CD4-positive, alpha-beta T cell treated with Interleukin-4 for 4 hours (primary cell): Measurements from ENCODE around the gene CPNE2.
A peak's percentile ranks its signal among the peaks of the same experiment; 100 is the strongest.
"Not testable (repeated sequence)": the region's sequence is repeated elsewhere in the genome, so short reads cannot be mapped to it uniquely, and the experiment has no call there.

Experiments
- DNase-seq: peaks from one replicate; pipeline ENCODE4 v3.0.0-alpha.2; 2020

The CPNE2 gene

DNA sequence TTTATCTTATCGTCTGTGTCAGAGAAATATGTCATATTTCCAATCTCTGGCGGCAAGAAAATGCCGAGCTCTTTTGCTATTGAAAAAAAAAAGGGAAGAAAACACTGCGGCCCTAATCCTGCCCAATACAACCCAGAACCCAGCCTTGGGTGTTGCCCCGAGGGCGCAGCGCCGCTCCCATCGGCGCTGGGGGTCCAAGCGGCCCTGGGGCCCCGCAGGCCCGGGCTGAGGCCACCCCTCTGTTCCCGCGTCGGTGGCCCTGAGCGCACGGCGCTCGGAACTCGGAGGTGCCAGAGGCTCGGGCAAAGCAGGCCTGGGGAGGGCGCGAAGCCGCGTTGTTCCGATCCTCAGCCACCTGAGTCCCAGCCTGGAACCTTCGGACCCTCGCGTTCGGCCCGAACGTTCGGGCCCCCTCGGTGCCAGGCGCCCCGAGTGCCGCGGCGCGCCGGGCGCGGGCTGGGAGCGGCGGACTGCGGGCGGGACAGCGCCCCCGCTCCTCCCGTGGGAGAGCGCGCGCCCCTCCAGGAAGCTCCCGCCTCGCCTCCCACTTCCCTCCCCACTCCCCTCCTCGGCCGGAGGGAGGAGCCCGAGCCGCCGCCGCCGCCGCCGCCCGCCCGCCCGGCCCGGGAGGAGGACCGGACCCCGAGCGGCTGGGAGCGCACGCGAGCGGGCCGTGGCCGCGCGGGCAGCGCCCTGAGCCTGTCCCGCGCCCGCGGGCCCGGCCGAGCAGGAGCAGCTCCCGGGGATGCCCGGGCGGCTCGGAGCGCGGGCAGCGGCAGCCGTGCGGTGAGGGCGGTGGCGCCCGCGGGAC lies at the start of gene CPNE2:
Gene CPNE2 (plus strand): TSS at position 609 of the 811 bp plus-strand sequence. CDS start 18,160 bp downstream, outside the sequence.
- peak; percentile 5 for DNase-seq

GRCh38 chr16:57043248-57043647 lies 49.1 kb upstream of the CPNE2 start:
- no peak for DNase-seq

DNA sequence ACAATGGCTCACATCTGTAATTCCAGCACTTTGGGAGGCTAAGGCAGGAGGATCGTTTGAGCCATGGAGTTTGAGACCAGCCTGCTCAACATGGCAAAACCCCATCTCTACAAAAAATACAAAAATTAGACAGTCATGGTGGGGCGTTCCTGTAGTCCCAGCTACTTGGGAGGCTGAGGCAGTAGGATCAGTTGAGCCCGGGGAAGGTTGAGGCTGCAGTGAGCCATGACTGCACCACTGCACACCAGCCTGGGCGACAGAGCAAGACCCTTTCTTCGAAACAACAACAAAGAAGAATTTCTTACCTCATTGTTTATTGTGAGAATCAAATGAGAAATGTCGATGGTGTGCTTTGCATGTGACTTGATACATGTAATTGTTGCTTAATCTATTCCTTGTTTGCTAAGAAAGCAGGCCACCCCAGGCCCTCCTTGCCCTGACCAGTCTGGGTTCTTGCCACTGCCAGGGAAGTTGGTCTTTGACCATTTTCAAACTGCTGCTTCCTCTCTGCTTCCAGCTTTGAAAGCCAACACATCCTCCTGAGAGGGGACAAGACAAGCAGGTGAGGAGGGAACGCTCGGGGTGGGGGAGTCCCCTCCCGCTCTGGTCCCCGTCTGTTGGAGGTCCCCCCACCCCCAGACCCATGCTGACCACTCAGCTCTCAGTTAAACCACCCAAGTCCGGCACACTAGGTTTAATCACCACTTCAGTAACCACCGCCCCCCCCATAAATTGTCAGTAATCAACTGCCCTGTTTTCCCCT lies 47.3 kb upstream of the CPNE2 start:
- no peak for DNase-seq

DNA sequence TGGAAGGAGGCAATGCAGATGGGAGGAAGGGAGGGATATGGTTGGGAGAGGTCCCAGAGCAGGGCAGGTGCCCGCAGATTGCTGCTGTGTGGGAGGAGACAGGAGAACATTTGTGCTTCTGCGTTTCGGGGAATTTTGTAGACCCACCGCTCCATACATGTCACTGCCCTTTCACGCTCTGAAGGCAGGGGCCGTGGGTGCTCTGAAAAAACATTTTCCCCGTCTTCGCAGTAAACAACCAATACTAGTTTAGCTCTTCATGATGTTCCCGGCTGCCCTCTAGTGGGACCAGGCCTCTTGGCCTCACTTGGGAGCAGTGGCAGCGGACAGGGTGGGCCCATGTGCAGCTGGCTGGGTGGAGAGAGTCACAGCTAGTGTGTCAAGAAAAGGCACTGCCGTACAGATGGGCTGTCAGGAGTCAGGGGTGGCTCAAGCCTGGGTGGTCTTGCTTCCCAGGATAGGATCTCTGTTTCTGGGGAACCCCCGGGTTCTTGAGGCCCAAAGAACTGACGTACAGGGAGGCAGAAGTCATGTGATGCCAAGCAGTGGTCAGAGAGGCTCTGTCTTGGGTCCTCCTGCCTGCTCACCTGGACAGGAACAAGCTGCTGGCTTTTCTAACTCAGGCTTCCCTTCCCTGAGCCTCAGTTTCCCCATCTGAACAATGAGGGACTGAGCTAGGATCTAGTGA lies 46.5 kb upstream of the CPNE2 start:
- DNase-seq, result peak; percentile 41

- no peak for DNase-seq
These were observed 44.3 kb upstream of the CPNE2 start for GRCh38 chr16:57048095-57048494.

- no peak for DNase-seq
These were observed 42.7 kb upstream of the CPNE2 start for GRCh38 chr16:57049678-57050077.

DNA sequence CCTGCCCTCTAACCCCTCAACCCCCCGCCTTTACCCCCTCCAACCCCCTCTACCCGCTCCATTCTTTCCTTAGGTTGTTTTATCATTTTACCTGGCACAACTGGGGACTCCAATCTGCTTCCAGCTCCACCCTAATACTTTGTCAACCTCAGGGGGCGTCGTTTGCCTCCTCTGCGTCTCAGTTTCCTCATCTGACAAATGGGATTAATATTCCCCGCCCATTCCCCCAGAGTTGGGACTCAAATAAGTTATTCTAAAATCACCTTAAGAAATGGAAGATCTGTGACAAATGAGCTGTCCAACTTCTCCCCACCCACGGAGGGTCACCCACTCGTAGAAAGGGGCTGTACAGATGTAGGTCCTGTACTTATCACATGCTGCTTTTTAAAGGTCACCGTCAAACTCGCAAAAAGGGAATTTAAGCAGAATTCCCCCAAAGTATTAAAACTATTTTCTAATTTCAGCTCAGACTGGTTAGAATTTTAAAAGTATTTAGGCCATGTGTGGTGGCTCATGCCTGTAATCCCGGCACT lies 40.6 kb upstream of the CPNE2 start:
- DNase-seq, result no peak

- no peak for DNase-seq
These were observed 39.2 kb upstream of the CPNE2 start for GRCh38 chr16:57053206-57053605.

- DNase-seq, result no peak
These were observed 38.0 kb upstream of the CPNE2 start for GRCh38 chr16:57054338-57054737.

DNA sequence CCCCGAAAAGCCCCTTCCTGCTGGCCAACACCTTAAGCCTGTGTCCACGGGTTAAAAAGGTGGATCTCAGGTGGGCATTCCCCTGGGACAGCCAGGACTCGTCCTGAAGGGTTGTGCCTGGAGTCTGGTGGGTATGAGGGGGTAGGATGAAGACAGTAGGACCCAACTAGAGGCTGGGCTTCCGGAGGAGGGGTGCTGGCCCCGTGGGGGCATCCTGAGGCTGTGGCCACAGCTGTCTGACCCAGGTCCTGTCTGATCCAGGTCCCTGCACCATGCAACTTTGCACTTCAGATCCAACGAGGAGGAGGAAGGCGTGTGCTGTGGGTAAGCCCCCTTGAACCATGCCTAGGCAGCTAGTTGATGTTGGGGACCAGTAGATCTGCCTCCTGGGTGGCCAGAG lies 37.6 kb upstream of the CPNE2 start:
- DNase-seq, result no peak

DNA sequence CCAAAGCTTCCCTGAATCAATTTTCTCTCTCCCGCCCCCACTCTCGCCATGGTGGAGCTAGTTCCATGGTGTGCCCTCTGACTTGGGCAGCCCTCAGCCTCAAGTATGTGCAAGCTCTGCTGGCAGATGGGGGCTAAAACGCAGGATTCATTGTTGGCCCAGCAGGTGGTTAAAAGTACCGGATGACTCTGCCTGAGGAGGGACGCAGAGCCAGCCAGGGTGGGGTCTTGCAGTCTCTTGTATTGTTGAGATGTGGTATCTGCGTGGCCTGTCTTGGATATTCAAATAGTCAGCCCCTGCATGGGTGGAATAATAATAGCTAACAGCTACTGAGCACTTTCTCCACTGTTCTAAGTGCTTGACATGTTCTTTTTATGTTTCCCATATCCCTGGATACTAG lies 36.7 kb upstream of the CPNE2 start:
- no peak for DNase-seq

- DNase-seq, result no peak
These were observed 34.0 kb upstream of the CPNE2 start for GRCh38 chr16:57058291-57058861.

- no peak for DNase-seq
These were observed 31.9 kb upstream of the CPNE2 start for GRCh38 chr16:57060323-57061083.

GRCh38 chr16:57061084-57061905 lies 31.1 kb upstream of the CPNE2 start:
- no peak for DNase-seq

DNA sequence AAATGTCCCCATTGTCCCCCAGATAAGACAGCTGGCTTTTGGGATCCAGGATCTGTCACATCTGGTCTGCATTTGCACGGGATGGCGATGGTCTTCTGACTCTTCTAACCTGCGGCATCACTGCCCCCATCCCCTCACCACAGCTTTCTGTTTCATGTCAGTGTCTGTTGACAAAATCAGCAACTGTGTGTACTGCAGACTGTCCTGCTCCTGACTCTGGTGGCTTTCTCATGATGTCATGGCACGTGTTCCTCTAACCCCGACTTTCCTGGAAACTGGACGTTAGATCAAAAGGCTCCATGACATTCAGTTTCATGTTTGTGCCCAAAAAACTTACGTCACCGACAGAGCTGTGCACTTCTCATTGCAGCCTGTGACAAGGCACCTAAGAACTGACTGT lies 30.1 kb upstream of the CPNE2 start:
- no peak for DNase-seq

GRCh38 chr16:57063189-57063588 lies 29.2 kb upstream of the CPNE2 start:
- not testable (repeated sequence) for DNase-seq

DNA sequence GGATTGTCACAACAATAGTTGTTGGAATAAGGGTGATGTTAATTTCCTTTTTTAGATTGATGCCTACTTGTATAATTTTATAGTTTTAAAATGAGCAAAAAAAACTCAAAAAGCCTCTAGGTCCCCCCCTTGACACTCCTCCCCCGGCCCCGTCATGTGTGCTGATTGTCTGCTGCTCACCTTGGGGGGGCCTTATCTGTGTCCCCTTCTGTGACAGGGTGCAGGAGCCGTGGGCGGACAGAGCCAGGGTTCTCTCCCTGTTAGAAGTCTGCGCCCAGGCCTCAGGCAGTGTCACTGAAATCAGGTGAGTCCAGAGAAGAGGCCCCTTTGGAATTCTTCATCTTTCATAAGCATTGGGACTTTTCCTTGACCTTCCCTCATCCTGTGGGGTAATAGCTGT lies 27.4 kb upstream of the CPNE2 start:
- no peak for DNase-seq

DNA sequence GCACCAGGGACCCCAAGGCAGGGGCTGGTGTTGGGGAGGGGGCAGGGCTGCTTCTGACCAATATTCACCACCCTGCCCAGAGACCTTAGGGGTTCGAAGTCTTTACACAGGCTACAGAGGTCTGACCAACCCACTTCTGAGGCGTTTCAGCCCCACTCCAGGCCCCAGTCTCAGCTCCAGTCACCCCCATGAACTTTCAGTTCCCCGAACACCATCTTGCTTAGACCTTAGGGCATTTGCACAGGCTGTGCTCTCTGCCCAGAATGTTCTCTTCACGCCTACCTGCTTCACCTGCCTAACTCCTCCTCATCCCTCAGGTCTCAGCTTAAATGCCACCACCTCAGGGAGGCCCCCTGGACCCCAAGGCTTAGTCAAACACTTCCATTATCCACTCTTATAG lies 25.8 kb upstream of the CPNE2 start:
- no peak for DNase-seq

- no peak for DNase-seq
These were observed 25.0 kb upstream of the CPNE2 start for GRCh38 chr16:57067347-57067746.

GRCh38 chr16:57069053-57069452 lies 23.3 kb upstream of the CPNE2 start:
- DNase-seq, result no peak

GRCh38 chr16:57069635-57070370 lies 22.6 kb upstream of the CPNE2 start:
- no peak for DNase-seq
